HCT116 (cell line): ENCODE measurements around the gene APOL6. TPM values are rescaled to one million over a fixed set of nuclear protein-coding genes. Genes with fewer than 3 reads are reported as not detected.

Experiments
- ATAC-seq: fragments of 200-7000 bp; cut with Tn5 transposase; 2 replicates; pipeline ENCODE4 v1.9.1; 2020; ENCODE audit warnings: mild to moderate bottlenecking, moderate library complexity
- BruUV-seq: library from RNA; stranded (reverse); fragments of 400-500 nt; replicated peaks from 2 replicates; lab custom pipeline; 2021; lab: Mats Ljungman, UMichigan
- CTCF ChIA-PET: fragments of 300-600 bp; sonication (Branson Sonifier 250); formaldehyde crosslinking; loops from one replicate; lab custom pipeline; 2021; ENCODE audit warnings: antibody characterized with exemption; lab: Charles Lee
- POLR2A ChIA-PET: fragments of 300-600, 350-600 bp; sonication (Branson Sonifier 250); formaldehyde crosslinking; loops from one replicate; lab custom pipeline; 2021; ENCODE audit warnings: antibody characterized with exemption; lab: Charles Lee
- RAD21 ChIA-PET, 2 experiments: fragments of 300-600 bp; sonication (Branson Sonifier 250); formaldehyde crosslinking; loops; one replicate each; lab custom pipeline; 2023; ENCODE audit warnings: low total read pairs in 2 of 2; ENCODE audit not compliant: uncharacterized antibody in 2 of 2, unreplicated experiment in 2 of 2, low non-redundant PET in 1 of 2; lab: Charles Lee
- DNase-seq: peaks from one replicate; pipeline ENCODE4 v3.0.0-alpha.2; 2010; ENCODE audit warnings: low read depth, low spot score
- H2AFZ ChIP-seq: fragments of 200-600 bp; shearing (Covaris generic), sonication (generic); 2 replicates; pipeline ENCODE4 v1.6.1; 2017; ENCODE audit warnings: low read depth, mixed run types, mixed read lengths, antibody characterized with exemption, low read length; ENCODE audit not compliant: poor library complexity, severe bottlenecking
- H3K27ac ChIP-seq: 2 replicates; pipeline ENCODE4 v1.5.1; 2012; ENCODE audit warnings: low read depth, low read length
- H3K27me3 ChIP-seq: fragments of 200-600 bp; sonication (generic); 2 replicates; pipeline ENCODE4 v1.6.1; 2016; ENCODE audit warnings: mixed run types, low read length, mixed read lengths; ENCODE audit not compliant: insufficient read depth
- H3K36me3 ChIP-seq, 2 experiments: fragments of 200-500 bp in 1 of 2; fragments of 200-600 bp in 1 of 2; sonication (Bioruptor generic) in 1 of 2; sonication (generic) in 1 of 2; 2 replicates each; pipeline versions ENCODE4 v1.5.1 to v1.6.1; 2014 to 2016; ENCODE audit warnings: low read length in 2 of 2, inconsistent platforms in 1 of 2, mixed read lengths in 1 of 2, mixed run types in 1 of 2; ENCODE audit not compliant: insufficient read depth in 2 of 2, control insufficient read depth in 1 of 2
- H3K4me1 ChIP-seq, 2 experiments: fragments of 200-600 bp in 1 of 2; sonication (generic) in 1 of 2; 2 replicates each; pipeline versions ENCODE4 v1.5.1 to v1.6.1; 2012 to 2017; ENCODE audit warnings: low read length in 2 of 2, inconsistent platforms in 1 of 2, mild to moderate bottlenecking in 1 of 2, mixed read lengths in 1 of 2, mixed run types in 1 of 2, moderate library complexity in 1 of 2; ENCODE audit not compliant: insufficient read depth in 2 of 2, control insufficient read depth in 1 of 2
- H3K4me2 ChIP-seq: fragments of 200-600 bp; sonication (generic); 2 replicates; pipeline ENCODE4 v1.6.1; 2017; ENCODE audit warnings: mixed run types, low read length, mixed read lengths
- H3K4me3 ChIP-seq, 2 experiments: fragments of 200-600 bp in 1 of 2; sonication (generic) in 1 of 2; replicated peaks in 1 of 2; 2 replicates each; pipeline ENCODE4 v1.5.1; 2011 to 2016; ENCODE audit warnings: low read length in 2 of 2, control low read depth in 1 of 2, low read depth in 1 of 2, mild to moderate bottlenecking in 1 of 2, mixed read lengths in 1 of 2, mixed run types in 1 of 2
- H3K79me2 ChIP-seq: fragments of 200-600 bp; sonication (generic); 2 replicates; pipeline ENCODE4 v1.6.1; 2017; ENCODE audit warnings: mild to moderate bottlenecking, mixed run types, low read length, moderate library complexity, mixed read lengths; ENCODE audit not compliant: insufficient read depth
- H3K9ac ChIP-seq: fragments of 200-600 bp; sonication (generic); 2 replicates; pipeline ENCODE4 v1.6.1; 2016; ENCODE audit warnings: low read length, mixed read lengths
- H3K9me2 ChIP-seq: fragments of 200-600 bp; sonication (generic), shearing (Covaris generic); 2 replicates; pipeline ENCODE4 v1.6.1; 2017; ENCODE audit warnings: mixed run types, mild to moderate bottlenecking, moderate library complexity; ENCODE audit not compliant: insufficient read depth
- H3K9me3 ChIP-seq, 2 experiments: fragments of 200-500 bp in 1 of 2; fragments of 200-600 bp in 1 of 2; sonication (Bioruptor generic) in 1 of 2; sonication (generic) in 1 of 2; 2 replicates each; pipeline ENCODE4 v1.6.1; 2014 to 2017; ENCODE audit warnings: low read length in 2 of 2, mixed read lengths in 2 of 2, inconsistent platforms in 1 of 2, low read depth in 1 of 2, mild to moderate bottlenecking in 1 of 2, mixed run types in 1 of 2, moderate library complexity in 1 of 2; ENCODE audit not compliant: control insufficient read depth in 1 of 2, insufficient read depth in 1 of 2
- H4K20me1 ChIP-seq: fragments of 200-600 bp; sonication (generic), shearing (Covaris generic); 2 replicates; pipeline ENCODE4 v1.6.1; 2017; ENCODE audit warnings: mixed run types, mild to moderate bottlenecking, moderate library complexity; ENCODE audit not compliant: insufficient read depth
- ATF3 ChIP-seq: IDR thresholded peaks from 2 replicates; pipeline ENCODE4 v1.6.1; 2012
- ELF1 ChIP-seq: IDR thresholded peaks from 2 replicates; pipeline ENCODE4 v1.6.1; 2012; ENCODE audit warnings: low read depth, borderline replicate concordance
- JUND ChIP-seq: IDR thresholded peaks from 2 replicates; pipeline ENCODE4 v1.6.1; 2012
- MAX ChIP-seq: IDR thresholded peaks from 2 replicates; pipeline ENCODE4 v1.6.1; 2012
- POLR2A ChIP-seq: IDR thresholded peaks from 2 replicates; pipeline ENCODE4 v1.7.0; 2011; ENCODE audit warnings: borderline replicate concordance; ENCODE audit not compliant: insufficient read depth, insufficient read length; ENCODE audit errors: extremely low read depth
- POLR2AphosphoS5 ChIP-seq: IDR thresholded peaks from 2 replicates; pipeline ENCODE4 v1.6.1; 2011; ENCODE audit warnings: mild to moderate bottlenecking, low read depth, low read length, moderate library complexity
- REST ChIP-seq: IDR thresholded peaks from 2 replicates; pipeline ENCODE4 v1.6.1; 2012; ENCODE audit warnings: low read depth
- SIN3A ChIP-seq: IDR thresholded peaks from 2 replicates; pipeline ENCODE4 v1.6.1; 2012; ENCODE audit warnings: low read depth
- SP1 ChIP-seq: IDR thresholded peaks from 2 replicates; pipeline ENCODE4 v1.6.1; 2012; ENCODE audit warnings: low read depth
- SRF ChIP-seq: IDR thresholded peaks from 2 replicates; pipeline ENCODE4 v1.6.1; 2012; ENCODE audit warnings: low read depth
- TCF7L2 ChIP-seq: IDR thresholded peaks from 2 replicates; pipeline ENCODE4 v1.7.0; 2011; ENCODE audit warnings: borderline replicate concordance, inconsistent platforms; ENCODE audit not compliant: insufficient read depth, insufficient read length; ENCODE audit errors: extremely low read depth
- YY1 ChIP-seq: IDR thresholded peaks from 2 replicates; pipeline ENCODE4 v1.6.1; 2011; ENCODE audit warnings: low read length, low read depth, moderate library complexity, mild to moderate bottlenecking; ENCODE audit not compliant: insufficient replicate concordance; ENCODE audit errors: extremely low read depth
- intact Hi-C: fragments of 100-400 bp; cut with micrococcal nuclease; formaldehyde crosslinking; loops from 2 replicates; pipeline ENCODE4 v1.10.0; 2022
- total RNA-seq: library from RNA; stranded (reverse); gene quantifications from one replicate; pipeline ENCODE4 v1.2.1, GENCODE V29; 2021; ENCODE audit not compliant: unreplicated experiment

Gene APOL6
- total RNA-seq, 1 experiment from 2014 or later: 0.84 TPM

- H2AFZ ChIP-seq: no peak overlapping the region
- TF ChIP-seq POLR2A: no peak
- TF ChIP-seq YY1: no peak
- TF ChIP-seq MAX: no peak
- no peak for TF ChIP-seq ELF1
- no peak for TF ChIP-seq SP1
- no peak for TF ChIP-seq TCF7L2
- no peak for TF ChIP-seq JUND
- no peak for TF ChIP-seq ATF3
- TF ChIP-seq SRF: no peak
- no peak for TF ChIP-seq SIN3A
- TF ChIP-seq POLR2AphosphoS5: no peak
- no peak for TF ChIP-seq REST
- TF ChIP-seq, all 23 proteins: peak for 0
These were observed 844 bp downstream of the APOL6 start for GRCh38 chr22:35649026-35649553.

More at GRCh38 chr22:35649026-35649553, 844 bp downstream of the APOL6 start:
- Histone ChIP-seq H3K9ac (no peak overlapping the region), H3K4me2 (no peak overlapping the region; the same call in 1 of the 2 replicates), H3K4me1 (peaks cover 17 to 23% of the 10 kb centered on the region in 2 experiments), H3K36me3 (no peaks in the 10 kb centered on the region), H3K27me3 (no peaks in the 10 kb centered on the region), H3K27ac (no peak overlapping the region), H4K20me1 (no peaks in the 10 kb centered on the region), H3K79me2 (no peaks in the 10 kb centered on the region), H3K9me3 (no peaks in the 10 kb centered on the region), H3K9me2 (no peaks in the 10 kb centered on the region), H3K4me3 (no peak overlapping the region)
- ChIA-PET RAD21 (no interaction called here), POLR2A (interaction anchor here (1.9 kb wide), 1 partner anchor 21 kb away, joined by 4 read pairs; no protein-coding TSS in a partner anchor), CTCF (interaction anchor here (1.1 kb wide), 1 partner anchor 17 kb away, joined by 3 read pairs; no protein-coding TSS in a partner anchor)
- intact Hi-C loops: no loop called here
- DNase-seq (no peak), ATAC-seq (no peak)
- no TSS peak for BruUV-seq
